Measurements from ENCODE around the gene CASZ1.

The CASZ1 gene

GRCh38 chr1:10703702-10704101, 92.7 kb downstream of the CASZ1 start:
- no peak for FAIRE-seq

- FAIRE-seq: no peak
These were observed 95.3 kb downstream of the CASZ1 start for GRCh38 chr1:10701145-10701544.

- FAIRE-seq: no peak
These were observed 97.0 kb downstream of the CASZ1 start for GRCh38 chr1:10699470-10699835.

- no peak for FAIRE-seq
These were observed 97.5 kb downstream of the CASZ1 start for GRCh38 chr1:10698726-10699469.

- no peak for FAIRE-seq
These were observed 98.8 kb downstream of the CASZ1 start for GRCh38 chr1:10697621-10698160.

GRCh38 chr1:10696977-10697376, 99.5 kb downstream of the CASZ1 start:
- FAIRE-seq: no peak

- no peak for FAIRE-seq
These were observed 101.5 kb downstream of the CASZ1 start for GRCh38 chr1:10694633-10695627.

- FAIRE-seq: no peak
These were observed 102.2 kb downstream of the CASZ1 start for GRCh38 chr1:10694274-10694632.

GRCh38 chr1:10693497-10694273, 102.8 kb downstream of the CASZ1 start:
- no peak for FAIRE-seq

- no peak for FAIRE-seq
These were observed 103.3 kb downstream of the CASZ1 start for GRCh38 chr1:10693152-10693496.

- no peak for FAIRE-seq
These were observed 103.9 kb downstream of the CASZ1 start for GRCh38 chr1:10692401-10693021.

- no peak for FAIRE-seq
These were observed 104.7 kb downstream of the CASZ1 start for GRCh38 chr1:10691740-10692125.

- no peak for FAIRE-seq
These were observed 105.2 kb downstream of the CASZ1 start for GRCh38 chr1:10691075-10691739.

GRCh38 chr1:10690484-10690883, 106.0 kb downstream of the CASZ1 start:
- FAIRE-seq: no peak

- FAIRE-seq: no peak
These were observed 108.0 kb downstream of the CASZ1 start for GRCh38 chr1:10688409-10688786.

GRCh38 chr1:10687782-10688408, 108.6 kb downstream of the CASZ1 start:
- no peak for FAIRE-seq

- no peak for FAIRE-seq
These were observed 109.2 kb downstream of the CASZ1 start for GRCh38 chr1:10687251-10687651.

GRCh38 chr1:10686404-10687040, 109.9 kb downstream of the CASZ1 start:
- FAIRE-seq: no peak

- no peak for FAIRE-seq
These were observed 110.5 kb downstream of the CASZ1 start for GRCh38 chr1:10685808-10686403.

- FAIRE-seq: no peak
These were observed 111.1 kb downstream of the CASZ1 start for GRCh38 chr1:10685196-10685807.
